ENCODE measurements around the gene PARD3B. TPM values are rescaled to one million over a fixed set of nuclear protein-coding genes. Genes with fewer than 3 reads are reported as not detected.

PARD3B gene
- total and polyA plus RNA-seq, 2 experiments from 2014 or later: 3.5 to 4.4 TPM

DNA sequence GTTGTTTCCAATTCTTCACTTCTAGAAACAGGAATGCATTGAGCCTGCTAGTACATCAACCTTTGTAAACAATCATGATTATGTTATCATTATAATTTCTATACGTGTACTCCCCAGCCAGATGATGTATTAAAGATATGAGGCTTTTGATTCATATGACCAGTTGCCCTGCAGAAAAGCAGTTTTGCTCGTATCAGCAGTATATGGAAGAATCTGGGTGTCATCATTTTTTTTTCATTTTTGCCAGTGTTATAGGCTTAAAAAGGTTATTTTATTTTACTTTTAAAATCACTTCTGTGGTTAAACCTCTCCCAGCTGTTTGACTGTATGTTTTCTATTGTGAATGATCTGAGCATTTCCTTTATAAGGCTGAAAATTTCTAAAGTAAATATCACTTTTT is 665.2 kb downstream of the PARD3B start (continued):
- TF ChIP-seq, protein P1, sequence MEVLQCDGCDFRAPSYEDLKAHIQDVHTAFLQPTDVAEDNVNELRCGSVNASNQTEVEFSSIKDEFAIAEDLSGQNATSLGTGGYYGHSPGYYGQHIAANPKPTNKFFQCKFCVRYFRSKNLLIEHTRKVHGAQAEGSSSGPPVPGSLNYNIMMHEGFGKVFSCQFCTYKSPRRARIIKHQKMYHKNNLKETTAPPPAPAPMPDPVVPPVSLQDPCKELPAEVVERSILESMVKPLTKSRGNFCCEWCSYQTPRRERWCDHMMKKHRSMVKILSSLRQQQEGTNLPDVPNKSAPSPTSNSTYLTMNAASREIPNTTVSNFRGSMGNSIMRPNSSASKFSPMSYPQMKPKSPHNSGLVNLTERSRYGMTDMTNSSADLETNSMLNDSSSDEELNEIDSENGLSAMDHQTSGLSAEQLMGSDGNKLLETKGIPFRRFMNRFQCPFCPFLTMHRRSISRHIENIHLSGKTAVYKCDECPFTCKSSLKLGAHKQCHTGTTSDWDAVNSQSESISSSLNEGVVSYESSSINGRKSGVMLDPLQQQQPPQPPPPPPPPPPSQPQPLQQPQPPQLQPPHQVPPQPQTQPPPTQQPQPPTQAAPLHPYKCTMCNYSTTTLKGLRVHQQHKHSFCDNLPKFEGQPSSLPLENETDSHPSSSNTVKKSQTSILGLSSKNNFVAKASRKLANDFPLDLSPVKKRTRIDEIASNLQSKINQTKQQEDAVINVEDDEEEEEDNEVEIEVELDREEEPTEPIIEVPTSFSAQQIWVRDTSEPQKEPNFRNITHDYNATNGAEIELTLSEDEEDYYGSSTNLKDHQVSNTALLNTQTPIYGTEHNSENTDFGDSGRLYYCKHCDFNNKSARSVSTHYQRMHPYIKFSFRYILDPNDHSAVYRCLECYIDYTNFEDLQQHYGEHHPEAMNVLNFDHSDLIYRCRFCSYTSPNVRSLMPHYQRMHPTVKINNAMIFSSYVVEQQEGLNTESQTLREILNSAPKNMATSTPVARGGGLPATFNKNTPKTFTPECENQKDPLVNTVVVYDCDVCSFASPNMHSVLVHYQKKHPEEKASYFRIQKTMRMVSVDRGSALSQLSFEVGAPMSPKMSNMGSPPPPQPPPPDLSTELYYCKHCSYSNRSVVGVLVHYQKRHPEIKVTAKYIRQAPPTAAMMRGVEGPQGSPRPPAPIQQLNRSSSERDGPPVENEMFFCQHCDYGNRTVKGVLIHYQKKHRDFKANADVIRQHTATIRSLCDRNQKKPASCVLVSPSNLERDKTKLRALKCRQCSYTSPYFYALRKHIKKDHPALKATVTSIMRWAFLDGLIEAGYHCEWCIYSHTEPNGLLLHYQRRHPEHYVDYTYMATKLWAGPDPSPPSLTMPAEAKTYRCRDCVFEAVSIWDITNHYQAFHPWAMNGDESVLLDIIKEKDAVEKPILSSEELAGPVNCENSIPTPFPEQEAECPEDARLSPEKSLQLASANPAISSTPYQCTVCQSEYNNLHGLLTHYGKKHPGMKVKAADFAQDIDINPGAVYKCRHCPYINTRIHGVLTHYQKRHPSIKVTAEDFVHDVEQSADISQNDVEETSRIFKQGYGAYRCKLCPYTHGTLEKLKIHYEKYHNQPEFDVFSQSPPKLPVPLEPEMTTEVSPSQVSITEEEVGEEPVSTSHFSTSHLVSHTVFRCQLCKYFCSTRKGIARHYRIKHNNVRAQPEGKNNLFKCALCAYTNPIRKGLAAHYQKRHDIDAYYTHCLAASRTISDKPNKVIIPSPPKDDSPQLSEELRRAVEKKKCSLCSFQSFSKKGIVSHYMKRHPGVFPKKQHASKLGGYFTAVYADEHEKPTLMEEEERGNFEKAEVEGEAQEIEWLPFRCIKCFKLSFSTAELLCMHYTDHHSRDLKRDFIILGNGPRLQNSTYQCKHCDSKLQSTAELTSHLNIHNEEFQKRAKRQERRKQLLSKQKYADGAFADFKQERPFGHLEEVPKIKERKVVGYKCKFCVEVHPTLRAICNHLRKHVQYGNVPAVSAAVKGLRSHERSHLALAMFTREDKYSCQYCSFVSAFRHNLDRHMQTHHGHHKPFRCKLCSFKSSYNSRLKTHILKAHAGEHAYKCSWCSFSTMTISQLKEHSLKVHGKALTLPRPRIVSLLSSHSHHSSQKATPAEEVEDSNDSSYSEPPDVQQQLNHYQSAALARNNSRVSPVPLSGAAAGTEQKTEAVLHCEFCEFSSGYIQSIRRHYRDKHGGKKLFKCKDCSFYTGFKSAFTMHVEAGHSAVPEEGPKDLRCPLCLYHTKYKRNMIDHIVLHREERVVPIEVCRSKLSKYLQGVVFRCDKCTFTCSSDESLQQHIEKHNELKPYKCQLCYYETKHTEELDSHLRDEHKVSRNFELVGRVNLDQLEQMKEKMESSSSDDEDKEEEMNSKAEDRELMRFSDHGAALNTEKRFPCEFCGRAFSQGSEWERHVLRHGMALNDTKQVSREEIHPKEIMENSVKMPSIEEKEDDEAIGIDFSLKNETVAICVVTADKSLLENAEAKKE (CRISPR knock-in tag; IDR thresholded peaks at IDR 0.05): no peak
- TF ChIP-seq, protein P2, sequence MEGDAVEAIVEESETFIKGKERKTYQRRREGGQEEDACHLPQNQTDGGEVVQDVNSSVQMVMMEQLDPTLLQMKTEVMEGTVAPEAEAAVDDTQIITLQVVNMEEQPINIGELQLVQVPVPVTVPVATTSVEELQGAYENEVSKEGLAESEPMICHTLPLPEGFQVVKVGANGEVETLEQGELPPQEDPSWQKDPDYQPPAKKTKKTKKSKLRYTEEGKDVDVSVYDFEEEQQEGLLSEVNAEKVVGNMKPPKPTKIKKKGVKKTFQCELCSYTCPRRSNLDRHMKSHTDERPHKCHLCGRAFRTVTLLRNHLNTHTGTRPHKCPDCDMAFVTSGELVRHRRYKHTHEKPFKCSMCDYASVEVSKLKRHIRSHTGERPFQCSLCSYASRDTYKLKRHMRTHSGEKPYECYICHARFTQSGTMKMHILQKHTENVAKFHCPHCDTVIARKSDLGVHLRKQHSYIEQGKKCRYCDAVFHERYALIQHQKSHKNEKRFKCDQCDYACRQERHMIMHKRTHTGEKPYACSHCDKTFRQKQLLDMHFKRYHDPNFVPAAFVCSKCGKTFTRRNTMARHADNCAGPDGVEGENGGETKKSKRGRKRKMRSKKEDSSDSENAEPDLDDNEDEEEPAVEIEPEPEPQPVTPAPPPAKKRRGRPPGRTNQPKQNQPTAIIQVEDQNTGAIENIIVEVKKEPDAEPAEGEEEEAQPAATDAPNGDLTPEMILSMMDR (conservative IDR thresholded peaks at IDR 0.05; ENCODE audit: low read depth in 2 of 2): no peak
- TF ChIP-seq NANOG (IDR thresholded peaks at IDR 0.05; ENCODE audit: borderline replicate concordance) (no peak), EZH2phosphoT487 (IDR thresholded peaks at IDR 0.05; ENCODE audit: unreplicated experiment) (no peak), EZH2 (IDR thresholded peaks at IDR 0.05; ENCODE audit: low read depth, unreplicated experiment) (no peak), CREB1 (CRISPR knock-in tag; IDR thresholded peaks at IDR 0.05; ENCODE audit: low read depth) (no peak), ZNF331 (CRISPR knock-in tag; IDR thresholded peaks at IDR 0.05; ENCODE audit: low read depth) (no peak)
- TF ChIP-seq, protein P3, sequence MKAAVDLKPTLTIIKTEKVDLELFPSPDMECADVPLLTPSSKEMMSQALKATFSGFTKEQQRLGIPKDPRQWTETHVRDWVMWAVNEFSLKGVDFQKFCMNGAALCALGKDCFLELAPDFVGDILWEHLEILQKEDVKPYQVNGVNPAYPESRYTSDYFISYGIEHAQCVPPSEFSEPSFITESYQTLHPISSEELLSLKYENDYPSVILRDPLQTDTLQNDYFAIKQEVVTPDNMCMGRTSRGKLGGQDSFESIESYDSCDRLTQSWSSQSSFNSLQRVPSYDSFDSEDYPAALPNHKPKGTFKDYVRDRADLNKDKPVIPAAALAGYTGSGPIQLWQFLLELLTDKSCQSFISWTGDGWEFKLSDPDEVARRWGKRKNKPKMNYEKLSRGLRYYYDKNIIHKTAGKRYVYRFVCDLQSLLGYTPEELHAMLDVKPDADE (IDR thresholded peaks at IDR 0.05): no peak
